ENCODE data around the gene TGFBR1.

The TGFBR1 gene

DNA sequence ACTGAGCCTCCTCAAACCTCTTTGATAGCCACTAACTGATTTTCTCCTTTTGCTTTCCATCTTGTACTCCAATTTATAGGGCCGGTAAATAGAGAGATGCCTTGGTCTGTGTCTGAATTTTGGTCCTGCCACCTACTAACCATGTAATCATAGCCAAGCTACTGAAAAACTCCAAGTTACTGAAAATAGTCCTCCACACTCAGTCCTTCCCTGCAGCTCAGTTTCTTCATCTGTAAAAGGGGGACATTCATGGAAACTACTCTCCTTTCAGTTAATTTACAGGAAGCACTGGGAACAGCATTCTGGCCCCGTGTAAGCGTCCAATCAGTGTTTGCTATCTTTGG lies 30.0 kb upstream of the TGFBR1 start:
- POLR2A ChIA-PET: no interaction called here

DNA sequence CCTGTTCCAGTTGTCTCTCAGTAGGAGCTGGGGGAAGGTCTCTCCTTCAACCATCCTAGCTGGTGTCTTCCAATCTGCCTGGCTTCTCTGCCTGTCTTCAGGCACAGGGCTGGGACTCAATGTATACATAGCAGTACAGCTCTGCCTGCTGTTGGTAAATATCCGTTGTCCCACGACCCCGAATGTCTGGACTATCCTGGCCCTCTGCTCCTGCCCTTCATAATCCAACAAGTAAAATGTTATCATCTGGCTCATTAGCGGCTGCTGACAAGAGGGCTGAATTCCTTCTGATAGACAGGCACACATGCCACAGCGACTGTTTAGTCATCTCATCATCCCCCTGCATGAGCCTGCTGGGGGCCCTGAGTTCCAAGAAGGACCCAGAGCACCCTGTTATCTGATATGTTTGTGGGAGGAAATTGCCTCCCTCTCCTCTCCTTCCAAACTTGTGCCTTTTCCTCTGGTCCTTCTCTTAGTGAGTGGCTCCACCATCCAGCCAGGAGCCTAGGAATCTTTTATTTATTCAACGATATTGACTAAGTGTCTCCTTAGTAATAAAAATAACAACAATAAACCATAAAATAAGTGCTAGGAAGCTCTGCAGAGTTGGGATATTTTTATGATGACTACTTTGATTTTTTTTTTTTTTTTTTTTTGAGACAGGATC lies 29.5 kb upstream of the TGFBR1 start:
- H3K4me3 ChIP-seq (ENCODE audit: low read depth, low read length): no peak overlapping the region
- no peak overlapping the region for H3K27ac ChIP-seq (ENCODE audit: extremely low read depth, low read depth, low read length)
- ChIA-PET CTCF (no interaction called here), POLR2A (no interaction called here)
- H3K9me3 ChIP-seq (ENCODE audit: control insufficient read depth, insufficient read depth, low read depth, low read length): no peaks in the 10 kb centered on the region
- H3K4me1 ChIP-seq (ENCODE audit: control insufficient read depth, insufficient read depth, low read length): no peaks in the 10 kb centered on the region
- no peaks in the 10 kb centered on the region for H3K36me3 ChIP-seq (ENCODE audit: control insufficient read depth in 2 of 2, insufficient read depth in 1 of 2, low read length in 2 of 2)
- TF ChIP-seq ZNF600 (tag by site-specific recombination; IDR thresholded peaks at IDR 0.05): no peak
- no peak for TF ChIP-seq ZNF157 (tag by site-specific recombination; IDR thresholded peaks at IDR 0.05)
- no peak for TF ChIP-seq ZNF777 (tag by site-specific recombination; IDR thresholded peaks at IDR 0.05; ENCODE audit: borderline replicate concordance)
- TF ChIP-seq ZNF335 (tag by site-specific recombination; conservative IDR thresholded peaks at IDR 0.05): peak; percentile 93
- TF ChIP-seq, protein P1, sequence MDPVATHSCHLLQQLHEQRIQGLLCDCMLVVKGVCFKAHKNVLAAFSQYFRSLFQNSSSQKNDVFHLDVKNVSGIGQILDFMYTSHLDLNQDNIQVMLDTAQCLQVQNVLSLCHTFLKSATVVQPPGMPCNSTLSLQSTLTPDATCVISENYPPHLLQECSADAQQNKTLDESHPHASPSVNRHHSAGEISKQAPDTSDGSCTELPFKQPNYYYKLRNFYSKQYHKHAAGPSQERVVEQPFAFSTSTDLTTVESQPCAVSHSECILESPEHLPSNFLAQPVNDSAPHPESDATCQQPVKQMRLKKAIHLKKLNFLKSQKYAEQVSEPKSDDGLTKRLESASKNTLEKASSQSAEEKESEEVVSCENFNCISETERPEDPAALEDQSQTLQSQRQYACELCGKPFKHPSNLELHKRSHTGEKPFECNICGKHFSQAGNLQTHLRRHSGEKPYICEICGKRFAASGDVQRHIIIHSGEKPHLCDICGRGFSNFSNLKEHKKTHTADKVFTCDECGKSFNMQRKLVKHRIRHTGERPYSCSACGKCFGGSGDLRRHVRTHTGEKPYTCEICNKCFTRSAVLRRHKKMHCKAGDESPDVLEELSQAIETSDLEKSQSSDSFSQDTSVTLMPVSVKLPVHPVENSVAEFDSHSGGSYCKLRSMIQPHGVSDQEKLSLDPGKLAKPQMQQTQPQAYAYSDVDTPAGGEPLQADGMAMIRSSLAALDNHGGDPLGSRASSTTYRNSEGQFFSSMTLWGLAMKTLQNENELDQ (tag by site-specific recombination; IDR thresholded peaks at IDR 0.05; ENCODE audit: low read depth): no peak
- no peak for TF ChIP-seq ZFP37 (tag by site-specific recombination; IDR thresholded peaks at IDR 0.05)
- TF ChIP-seq, protein P2, sequence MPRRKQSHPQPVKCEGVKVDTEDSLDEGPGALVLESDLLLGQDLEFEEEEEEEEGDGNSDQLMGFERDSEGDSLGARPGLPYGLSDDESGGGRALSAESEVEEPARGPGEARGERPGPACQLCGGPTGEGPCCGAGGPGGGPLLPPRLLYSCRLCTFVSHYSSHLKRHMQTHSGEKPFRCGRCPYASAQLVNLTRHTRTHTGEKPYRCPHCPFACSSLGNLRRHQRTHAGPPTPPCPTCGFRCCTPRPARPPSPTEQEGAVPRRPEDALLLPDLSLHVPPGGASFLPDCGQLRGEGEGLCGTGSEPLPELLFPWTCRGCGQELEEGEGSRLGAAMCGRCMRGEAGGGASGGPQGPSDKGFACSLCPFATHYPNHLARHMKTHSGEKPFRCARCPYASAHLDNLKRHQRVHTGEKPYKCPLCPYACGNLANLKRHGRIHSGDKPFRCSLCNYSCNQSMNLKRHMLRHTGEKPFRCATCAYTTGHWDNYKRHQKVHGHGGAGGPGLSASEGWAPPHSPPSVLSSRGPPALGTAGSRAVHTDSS (tag by site-specific recombination; IDR thresholded peaks at IDR 0.05): no peak
- TF ChIP-seq GLI4 (tag by site-specific recombination; IDR thresholded peaks at IDR 0.05): no peak
- no peak for TF ChIP-seq ZNF747 (tag by site-specific recombination; IDR thresholded peaks at IDR 0.05)
- no peak for TF ChIP-seq ZNF529 (tag by site-specific recombination; IDR thresholded peaks at IDR 0.05; ENCODE audit: insufficient replicate concordance)
- TF ChIP-seq GLIS1 (tag by site-specific recombination; IDR thresholded peaks at IDR 0.05): peak; percentile 39; the same call in 1 of the 2 replicates
- TF ChIP-seq, protein P3, sequence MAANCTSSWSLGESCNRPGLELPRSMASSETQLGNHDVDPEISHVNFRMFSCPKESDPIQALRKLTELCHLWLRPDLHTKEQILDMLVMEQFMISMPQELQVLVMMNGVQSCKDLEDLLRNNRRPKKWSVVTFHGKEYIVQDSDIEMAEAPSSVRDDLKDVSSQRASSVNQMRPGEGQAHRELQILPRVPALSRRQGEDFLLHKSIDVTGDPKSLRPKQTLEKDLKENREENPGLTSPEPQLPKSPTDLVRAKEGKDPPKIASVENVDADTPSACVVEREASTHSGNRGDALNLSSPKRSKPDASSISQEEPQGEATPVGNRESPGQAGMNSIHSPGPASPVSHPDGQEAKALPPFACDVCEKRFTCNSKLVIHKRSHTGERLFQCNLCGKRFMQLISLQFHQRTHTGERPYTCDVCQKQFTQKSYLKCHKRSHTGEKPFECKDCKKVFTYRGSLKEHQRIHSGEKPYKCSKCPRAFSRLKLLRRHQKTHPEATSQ (tag by site-specific recombination; IDR thresholded peaks at IDR 0.05): no peak

More for the DNA sequence above, 30.0 kb upstream of the TGFBR1 start:
- CTCF ChIA-PET: interaction anchor here (0.6 kb wide), 1 partner anchor 1073 kb away, joined by 3 read pairs; no protein-coding TSS in a partner anchor
- TF ChIP-seq SP2 (tag by site-specific recombination; IDR thresholded peaks at IDR 0.05) (no peak), KLF1 (tag by site-specific recombination; IDR thresholded peaks at IDR 0.05) (no peak), ZNF530 (tag by site-specific recombination; IDR thresholded peaks at IDR 0.05; ENCODE audit: low read depth) (no peak), SETDB1 (IDR thresholded peaks at IDR 0.05; ENCODE audit: insufficient read length, low read length) (no peak), ZSCAN23 (tag by site-specific recombination; IDR thresholded peaks at IDR 0.05) (no peak), SP3 (tag by site-specific recombination; IDR thresholded peaks at IDR 0.05) (no peak), ZNF544 (tag by site-specific recombination; IDR thresholded peaks at IDR 0.05) (no peak), ZNF169 (tag by site-specific recombination; IDR thresholded peaks at IDR 0.05) (no peak), ZNF585B (tag by site-specific recombination; IDR thresholded peaks at IDR 0.05) (no peak)
- TF ChIP-seq, protein P4, sequence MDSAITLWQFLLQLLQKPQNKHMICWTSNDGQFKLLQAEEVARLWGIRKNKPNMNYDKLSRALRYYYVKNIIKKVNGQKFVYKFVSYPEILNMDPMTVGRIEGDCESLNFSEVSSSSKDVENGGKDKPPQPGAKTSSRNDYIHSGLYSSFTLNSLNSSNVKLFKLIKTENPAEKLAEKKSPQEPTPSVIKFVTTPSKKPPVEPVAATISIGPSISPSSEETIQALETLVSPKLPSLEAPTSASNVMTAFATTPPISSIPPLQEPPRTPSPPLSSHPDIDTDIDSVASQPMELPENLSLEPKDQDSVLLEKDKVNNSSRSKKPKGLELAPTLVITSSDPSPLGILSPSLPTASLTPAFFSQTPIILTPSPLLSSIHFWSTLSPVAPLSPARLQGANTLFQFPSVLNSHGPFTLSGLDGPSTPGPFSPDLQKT (IDR thresholded peaks at IDR 0.05; ENCODE audit: borderline replicate concordance, low read depth, low read length): no peak
- TF ChIP-seq, protein P5, sequence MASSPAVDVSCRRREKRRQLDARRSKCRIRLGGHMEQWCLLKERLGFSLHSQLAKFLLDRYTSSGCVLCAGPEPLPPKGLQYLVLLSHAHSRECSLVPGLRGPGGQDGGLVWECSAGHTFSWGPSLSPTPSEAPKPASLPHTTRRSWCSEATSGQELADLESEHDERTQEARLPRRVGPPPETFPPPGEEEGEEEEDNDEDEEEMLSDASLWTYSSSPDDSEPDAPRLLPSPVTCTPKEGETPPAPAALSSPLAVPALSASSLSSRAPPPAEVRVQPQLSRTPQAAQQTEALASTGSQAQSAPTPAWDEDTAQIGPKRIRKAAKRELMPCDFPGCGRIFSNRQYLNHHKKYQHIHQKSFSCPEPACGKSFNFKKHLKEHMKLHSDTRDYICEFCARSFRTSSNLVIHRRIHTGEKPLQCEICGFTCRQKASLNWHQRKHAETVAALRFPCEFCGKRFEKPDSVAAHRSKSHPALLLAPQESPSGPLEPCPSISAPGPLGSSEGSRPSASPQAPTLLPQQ (tag by site-specific recombination; IDR thresholded peaks at IDR 0.05): no peak
- TF ChIP-seq, protein P6, sequence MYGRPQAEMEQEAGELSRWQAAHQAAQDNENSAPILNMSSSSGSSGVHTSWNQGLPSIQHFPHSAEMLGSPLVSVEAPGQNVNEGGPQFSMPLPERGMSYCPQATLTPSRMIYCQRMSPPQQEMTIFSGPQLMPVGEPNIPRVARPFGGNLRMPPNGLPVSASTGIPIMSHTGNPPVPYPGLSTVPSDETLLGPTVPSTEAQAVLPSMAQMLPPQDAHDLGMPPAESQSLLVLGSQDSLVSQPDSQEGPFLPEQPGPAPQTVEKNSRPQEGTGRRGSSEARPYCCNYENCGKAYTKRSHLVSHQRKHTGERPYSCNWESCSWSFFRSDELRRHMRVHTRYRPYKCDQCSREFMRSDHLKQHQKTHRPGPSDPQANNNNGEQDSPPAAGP (tag by site-specific recombination; IDR thresholded peaks at IDR 0.05): no peak
- no peaks in the 10 kb centered on the region for H3K4me1 ChIP-seq (ENCODE audit: control insufficient read depth, insufficient read depth, low read length)
- H3K9me3 ChIP-seq (ENCODE audit: control insufficient read depth, insufficient read depth, low read depth, low read length): no peaks in the 10 kb centered on the region
- no peak overlapping the region for H3K27ac ChIP-seq (ENCODE audit: extremely low read depth, low read depth, low read length)
- no peaks in the 10 kb centered on the region for H3K36me3 ChIP-seq (ENCODE audit: control insufficient read depth in 2 of 2, insufficient read depth in 1 of 2, low read length in 2 of 2)
- H3K4me3 ChIP-seq (ENCODE audit: low read depth, low read length): no peak overlapping the region

All from HEK293 (cell line).